H1 (cell line): ENCODE measurements around the gene MAPKAP1. TPM values are rescaled to one million over a fixed set of nuclear protein-coding genes. Genes with fewer than 3 reads are reported as not detected.

Experiments used
- CTCF ChIA-PET: fragments of 300-600 bp; sonication (Branson Sonifier 250); formaldehyde crosslinking; loops from one replicate; lab custom pipeline; 2021; ENCODE audit not compliant: partially characterized antibody; lab: Charles Lee
- POLR2A ChIA-PET: fragments of 300-600 bp; sonication (Branson Sonifier 250); formaldehyde crosslinking; loops from one replicate; lab custom pipeline; 2021; ENCODE audit warnings: inconsistent platforms; ENCODE audit not compliant: partially characterized antibody; lab: Charles Lee
- DNase-seq, 2 experiments: peaks; one replicate each; pipeline versions ENCODE4 v3.0.0 to v3.0.0-alpha.2; 2010 to 2022; ENCODE audit warnings: low spot score in 2 of 2, low read depth in 1 of 2, mixed read lengths in 1 of 2
- FAIRE-seq: peaks from 2 replicates; lab custom pipeline; 2011; peaks lifted over from hg19 to GRCh38; lab: Jason Lieb, UNC
- H2AFZ ChIP-seq: 2 replicates; pipeline ENCODE4 v1.8.1; 2012; ENCODE audit warnings: low read length, inconsistent platforms
- H2AK5ac ChIP-seq: 2 replicates; pipeline ENCODE4 v1.6.1; 2013; ENCODE audit warnings: low read depth, low read length
- H2BK120ac ChIP-seq: replicated peaks from 2 replicates; pipeline ENCODE3; 2013; ENCODE audit warnings: low read depth, low read length, inconsistent platforms
- H2BK12ac ChIP-seq: 2 replicates; pipeline ENCODE4 v1.6.1; 2013; ENCODE audit warnings: low read depth, low read length
- H2BK15ac ChIP-seq: 2 replicates; pipeline ENCODE4 v1.6.1; 2013; ENCODE audit warnings: low read length
- H2BK20ac ChIP-seq: 2 replicates; pipeline ENCODE4 v1.6.1; 2013; ENCODE audit warnings: low read length
- H2BK5ac ChIP-seq: 2 replicates; pipeline ENCODE4 v1.6.1; 2013; ENCODE audit warnings: low read depth, low read length
- H3K14ac ChIP-seq: 2 replicates; pipeline ENCODE4 v1.6.1; 2013; ENCODE audit warnings: inconsistent platforms; ENCODE audit not compliant: insufficient read length
- H3K18ac ChIP-seq: 2 replicates; pipeline ENCODE4 v1.6.1; 2013; ENCODE audit warnings: low read length; ENCODE audit errors: extremely low read depth
- H3K23ac ChIP-seq: 2 replicates; pipeline ENCODE4 v1.6.1; 2013; ENCODE audit warnings: inconsistent platforms; ENCODE audit not compliant: insufficient read length
- H3K23me2 ChIP-seq: 2 replicates; pipeline ENCODE4 v1.6.1; 2013; ENCODE audit warnings: low read depth, low read length
- H3K27ac ChIP-seq: 2 replicates; pipeline ENCODE4 v1.6.1; 2011; ENCODE audit warnings: low read depth, low read length, inconsistent platforms
- H3K27me3 ChIP-seq, 4 experiments: replicated peaks in 1 of 4; 1 replicate in 1 of 4; 2 replicates in 3 of 4; pipeline versions ENCODE4 v1.6.1 to v1.8.1; 2011 to 2013; ENCODE audit warnings: low read length in 3 of 4, mild to moderate bottlenecking in 3 of 4, inconsistent platforms in 2 of 4, mixed read lengths in 2 of 4, moderate library complexity in 1 of 4; ENCODE audit not compliant: control insufficient read depth in 3 of 4, insufficient read depth in 3 of 4; ENCODE audit errors: extremely low read depth in 1 of 4
- H3K36me3 ChIP-seq, 4 experiments: 2 replicates each; pipeline versions ENCODE4 v1.6.1 to v1.8.1; 2011 to 2013; ENCODE audit warnings: mild to moderate bottlenecking in 4 of 4, low read length in 3 of 4, moderate library complexity in 2 of 4, control low read depth in 1 of 4, inconsistent platforms in 1 of 4; ENCODE audit not compliant: insufficient read depth in 4 of 4, control insufficient read depth in 2 of 4
- H3K4ac ChIP-seq: replicated peaks from 2 replicates; pipeline ENCODE3; 2013; ENCODE audit warnings: low read length, low read depth, mixed read lengths, inconsistent platforms; ENCODE audit not compliant: insufficient read length
- H3K4me1 ChIP-seq, 4 experiments: replicated peaks in 1 of 4; 1 replicate in 1 of 4; 2 replicates in 3 of 4; pipeline versions ENCODE4 v1.6.1 to v1.8.1; 2011 to 2013; ENCODE audit warnings: low read length in 3 of 4, inconsistent platforms in 2 of 4, mixed read lengths in 1 of 4; ENCODE audit not compliant: insufficient read depth in 4 of 4, control insufficient read depth in 3 of 4
- H3K4me2 ChIP-seq, 2 experiments: 2 replicates each; pipeline versions ENCODE4 v1.6.1 to v1.8.1; 2011 to 2013; ENCODE audit warnings: low read depth in 2 of 2, low read length in 2 of 2, control low read depth in 1 of 2, inconsistent platforms in 1 of 2, mild to moderate bottlenecking in 1 of 2; ENCODE audit not compliant: insufficient read depth in 1 of 2
- H3K4me3 ChIP-seq, 4 experiments: fragments of 200-600, 300-600 bp in 1 of 4; sonication (generic), shearing (Covaris generic), sonication (Bioruptor Twin) in 1 of 4; 2 replicates each; pipeline versions ENCODE4 v1.5.1 to v1.8.1; 2011 to 2016; ENCODE audit warnings: low read length in 4 of 4, low read depth in 3 of 4, control low read depth in 2 of 4, inconsistent platforms in 2 of 4, mild to moderate bottlenecking in 2 of 4, mixed read lengths in 1 of 4, moderate library complexity in 1 of 4; ENCODE audit not compliant: insufficient read depth in 2 of 4; ENCODE audit errors: extremely low read depth in 1 of 4
- H3K56ac ChIP-seq: replicated peaks from 2 replicates; pipeline ENCODE3; 2013; ENCODE audit warnings: low read depth, mild to moderate bottlenecking, mixed read lengths, low read length, inconsistent platforms; ENCODE audit not compliant: insufficient read length
- H3K79me1 ChIP-seq: 2 replicates; pipeline ENCODE4 v1.6.1; 2013; ENCODE audit warnings: low read depth, low read length, control low read depth
- H3K79me2 ChIP-seq, 2 experiments: 2 replicates each; pipeline versions ENCODE4 v1.6.1 to v1.8.1; 2012 to 2013; ENCODE audit warnings: low read length in 2 of 2, mild to moderate bottlenecking in 2 of 2, inconsistent platforms in 1 of 2; ENCODE audit not compliant: insufficient read depth in 2 of 2, control insufficient read depth in 1 of 2
- H3K9ac ChIP-seq, 4 experiments: replicated peaks in 1 of 4; 1 replicate in 1 of 4; 2 replicates in 3 of 4; pipeline versions ENCODE4 v1.6.1 to v1.8.1; 2011 to 2013; ENCODE audit warnings: low read depth in 3 of 4, low read length in 3 of 4, control low read depth in 2 of 4, mild to moderate bottlenecking in 2 of 4, moderate library complexity in 2 of 4, inconsistent platforms in 1 of 4; ENCODE audit errors: extremely low read depth in 1 of 4
- H3K9me3 ChIP-seq, 2 experiments: 2 replicates each; pipeline versions ENCODE4 v1.6.1 to v1.8.1; 2012 to 2013; ENCODE audit warnings: mild to moderate bottlenecking in 2 of 2, moderate library complexity in 2 of 2, control low read depth in 1 of 2, inconsistent platforms in 1 of 2, low read depth in 1 of 2, low read length in 1 of 2, mixed read lengths in 1 of 2; ENCODE audit not compliant: insufficient read depth in 2 of 2
- H4K20me1 ChIP-seq, 2 experiments: replicated peaks in 1 of 2; 2 replicates each; pipeline versions ENCODE3 to v1.8.1; 2011 to 2013; ENCODE audit warnings: inconsistent platforms in 2 of 2, low read length in 2 of 2, mild to moderate bottlenecking in 1 of 2; ENCODE audit not compliant: insufficient read depth in 2 of 2, control insufficient read depth in 1 of 2
- H4K5ac ChIP-seq: 2 replicates; pipeline ENCODE4 v1.6.1; 2013; ENCODE audit warnings: low read length, low read depth, mixed read lengths, inconsistent platforms; ENCODE audit not compliant: insufficient read length
- H4K8ac ChIP-seq: 2 replicates; pipeline ENCODE4 v1.8.0; 2013; ENCODE audit warnings: mild to moderate bottlenecking, moderate library complexity, low read length, inconsistent platforms; ENCODE audit not compliant: insufficient read depth; ENCODE audit errors: extremely low read depth
- H4K91ac ChIP-seq: replicated peaks from 2 replicates; pipeline ENCODE3; 2013; ENCODE audit warnings: low read length, mixed read lengths, inconsistent platforms; ENCODE audit not compliant: insufficient read length
- CBX5 ChIP-seq: fragments of 300-800, 300-1000 bp; sonication (generic); IDR thresholded peaks from 2 replicates; pipeline ENCODE4 v1.7.1; 2016; ENCODE audit warnings: antibody characterized with exemption, low read length, low read depth
- CHD2 ChIP-seq: IDR thresholded peaks from 2 replicates; pipeline ENCODE4 v1.6.1; 2012; ENCODE audit warnings: low read length, improper control_type of control experiment
- HDAC2 ChIP-seq, 2 experiments: fragments of 300-600 bp in 1 of 2; sonication (generic) in 1 of 2; IDR thresholded peaks; 2 replicates each; pipeline ENCODE4 v1.6.1; 2011 to 2012; ENCODE audit warnings: low read depth in 2 of 2, low read length in 2 of 2, mild to moderate bottlenecking in 2 of 2, moderate library complexity in 2 of 2, borderline replicate concordance in 1 of 2, inconsistent platforms in 1 of 2
- JUN ChIP-seq: IDR thresholded peaks from 2 replicates; pipeline ENCODE4 v1.6.1; 2011; ENCODE audit warnings: low read depth, mild to moderate bottlenecking, improper control_type of control experiment, low read length
- KDM5A ChIP-seq: fragments of 200-600 bp; IDR thresholded peaks from 2 replicates; pipeline ENCODE4 v1.7.1; 2012; ENCODE audit warnings: mild to moderate bottlenecking, low read length, inconsistent platforms, mixed read lengths
- RAD21 ChIP-seq, 2 experiments: IDR thresholded peaks in 1 of 2; conservative IDR thresholded peaks in 1 of 2; 2 replicates each; pipeline ENCODE4 v1.6.1; 2011; ENCODE audit warnings: low read depth in 2 of 2, low read length in 2 of 2, improper control_type of control experiment in 1 of 2, inconsistent platforms in 1 of 2, mild to moderate bottlenecking in 1 of 2, moderate library complexity in 1 of 2
- RXRA ChIP-seq: IDR thresholded peaks from 2 replicates; pipeline ENCODE4 v1.6.1; 2011; ENCODE audit warnings: low read depth, mild to moderate bottlenecking, low read length, moderate library complexity; ENCODE audit not compliant: insufficient read depth
- WGBS, 2 experiments: shearing (Covaris generic) in 1 of 2; methylation state at CpG; one replicate each; pipeline versions ENCODE4 v1.1.6 to v1.1.7; 2013 to 2015; ENCODE audit warnings: low lambda C conversion rate in 2 of 2, mixed read lengths in 2 of 2, inconsistent platforms in 1 of 2, low coverage in 1 of 2, missing lambda C conversion rate in 1 of 2; ENCODE audit not compliant: insufficient replicate concordance in 2 of 2, insufficient coverage in 1 of 2, insufficient read length in 1 of 2; ENCODE audit errors: extremely low coverage in 1 of 2, missing lambda C conversion rate in 1 of 2; 5-methylcytosine and 5-hydroxymethylcytosine counted together
- polyA plus RNA-seq, 7 experiments: library from polyadenylated mRNA; depleted of rRNA in 3 of 7; stranded (reverse) in 5 of 7; unstranded in 2 of 7; fragments of >200 nt in 5 of 7; fragments of 200-250 nt in 2 of 7; gene quantifications; 1 replicate in 5 of 7; 2 replicates in 1 of 7; 4 replicates in 1 of 7; pipeline versions ENCODE4 v1.2.1 to v1.2.3, GENCODE V29; 2011 to 2013; ENCODE audit warnings: missing spikeins in 2 of 7, mixed read lengths in 2 of 7
- total RNA-seq: library from RNA; stranded (reverse); fragmentation: NEBNext Ultra II Directional; extraction: Animal tissue kit (Norgen Biotek cat#: 25700); gene quantifications from 2 replicates; pipeline ENCODE4 v1.2.1, GENCODE V29; 2021
- TF ChIP-seq, protein P1 (sequence below): IDR thresholded peaks from 2 replicates; pipeline ENCODE4 v1.6.1; 2012; ENCODE audit warnings: low read length, inconsistent platforms

The MAPKAP1 gene
- total and polyA plus RNA-seq, 2 of the 8 experiments (the other 6 are each of a cell fraction or from before 2014, with no cell fraction given): 79.2 to 140 TPM

DNA sequence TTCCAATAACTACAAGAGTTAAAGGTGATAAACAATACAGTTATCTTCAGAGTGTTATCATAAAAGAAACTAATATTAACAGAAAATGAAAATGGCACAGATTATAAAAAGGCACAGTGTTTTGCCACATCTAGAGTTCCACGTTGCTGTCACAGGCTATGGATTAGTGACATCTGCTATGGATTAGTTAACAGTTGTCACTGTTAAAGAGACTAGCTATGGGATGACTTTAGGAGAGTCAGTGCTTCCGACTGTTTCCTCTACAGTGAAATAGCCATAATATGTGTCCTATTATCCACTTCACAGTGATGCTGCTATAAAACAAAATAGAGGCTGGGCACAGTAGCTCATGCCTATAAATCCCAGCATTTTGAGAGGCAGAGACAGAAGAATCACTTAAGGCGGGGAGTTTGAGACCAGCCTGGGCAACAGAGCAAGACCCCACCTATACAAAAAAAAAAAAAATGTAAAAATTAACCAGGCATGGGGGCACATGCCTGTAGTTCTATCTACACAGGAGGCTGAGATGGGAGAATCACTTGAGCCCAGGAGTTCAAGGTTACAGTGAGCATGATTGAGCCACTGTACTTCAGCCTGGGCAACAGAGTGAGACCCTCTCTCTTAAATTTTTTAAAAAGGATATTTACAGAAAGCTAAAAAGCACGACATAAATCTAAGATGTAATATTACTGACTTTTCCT is 19.7 kb downstream of the MAPKAP1 start:
- 96% methylated on average over 4 of the region's 4 CpGs; no CpG with 5 or more reads in 1 of the 2 experiments for WGBS, 2 experiments
- no peaks in the 10 kb centered on the region for H4K20me1 ChIP-seq
- H3K27me3 ChIP-seq: no peaks in the 10 kb centered on the region
- H3K4me2 ChIP-seq: no peak overlapping the region
- CTCF ChIA-PET: interaction anchor here (0.7 to 1.5 kb wide), 4 partner anchors 13 to 151 kb away, joined by 3 to 4 read pairs (median 4); no protein-coding TSS in a partner anchor
- H3K23me2 ChIP-seq: no peaks in the 10 kb centered on the region
- H3K79me2 ChIP-seq: peaks cover 6 to 68% of the 10 kb centered on the region in 2 experiments; a peak in 3 of 4 replicates
- no peak overlapping the region for H3K14ac ChIP-seq
- H2BK12ac ChIP-seq: no peak overlapping the region
- TF ChIP-seq RAD21 (IDR thresholded peaks at IDR 0.05 in 1 of 2, conservative IDR thresholded peaks at IDR 0.05 in 1 of 2; ENCODE audit: low read depth in 2 of 2, low read length in 2 of 2) (no peak), CHD2 (no peak), RXRA (no peak), HDAC2 (IDR thresholded peaks at IDR 0.05; ENCODE audit: borderline replicate concordance in 1 of 2, low read depth in 2 of 2, low read length in 2 of 2) (no peak), KDM5A (no peak), CBX5 (no peak), JUN (no peak)
- TF ChIP-seq, protein P1, sequence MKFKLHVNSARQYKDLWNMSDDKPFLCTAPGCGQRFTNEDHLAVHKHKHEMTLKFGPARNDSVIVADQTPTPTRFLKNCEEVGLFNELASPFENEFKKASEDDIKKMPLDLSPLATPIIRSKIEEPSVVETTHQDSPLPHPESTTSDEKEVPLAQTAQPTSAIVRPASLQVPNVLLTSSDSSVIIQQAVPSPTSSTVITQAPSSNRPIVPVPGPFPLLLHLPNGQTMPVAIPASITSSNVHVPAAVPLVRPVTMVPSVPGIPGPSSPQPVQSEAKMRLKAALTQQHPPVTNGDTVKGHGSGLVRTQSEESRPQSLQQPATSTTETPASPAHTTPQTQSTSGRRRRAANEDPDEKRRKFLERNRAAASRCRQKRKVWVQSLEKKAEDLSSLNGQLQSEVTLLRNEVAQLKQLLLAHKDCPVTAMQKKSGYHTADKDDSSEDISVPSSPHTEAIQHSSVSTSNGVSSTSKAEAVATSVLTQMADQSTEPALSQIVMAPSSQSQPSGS: no peak
- no peak overlapping the region for H3K4ac ChIP-seq
- H2AK5ac ChIP-seq: no peak overlapping the region
- no peak overlapping the region for H3K23ac ChIP-seq
- H3K27ac ChIP-seq: no peak overlapping the region
- no peak overlapping the region for H2BK5ac ChIP-seq
- FAIRE-seq: no peak
- H3K79me1 ChIP-seq: peaks cover 10% of the 10 kb centered on the region
- H3K36me3 ChIP-seq: no peaks in the 10 kb centered on the region
- no peak overlapping the region for H2BK15ac ChIP-seq
- POLR2A ChIA-PET: interaction anchor here (0.6 to 0.7 kb wide), 2 partner anchors 11 to 826 kb away, joined by 3 read pairs; no protein-coding TSS in a partner anchor
- no peak overlapping the region for H2AFZ ChIP-seq
- no peak overlapping the region for H3K9ac ChIP-seq
- H3K56ac ChIP-seq: no peak overlapping the region
- no peak for DNase-seq
- no peak overlapping the region for H2BK20ac ChIP-seq
- no peak overlapping the region for H4K91ac ChIP-seq
- no peak overlapping the region for H3K18ac ChIP-seq
- peaks cover 0 to 2% (median 0%) of the 10 kb centered on the region in 4 experiments; a peak in 5 of 7 replicates for H3K4me1 ChIP-seq
- no peak overlapping the region for H4K5ac ChIP-seq
- no peak overlapping the region for H3K4me3 ChIP-seq
- no peak overlapping the region for H2BK120ac ChIP-seq
- no peaks in the 10 kb centered on the region for H3K9me3 ChIP-seq
- H4K8ac ChIP-seq: no peak overlapping the region
